HEK293T (cell line): ENCODE measurements around the gene MPRIP.

Experiments
- ELF4 ChIP-seq: fragments of 450-650 bp; IDR thresholded peaks from 2 replicates; pipeline ENCODE4 v1.6.1; 2017; ENCODE audit warnings: antibody characterized with exemption
- PKNOX1 ChIP-seq: fragments of 450-650 bp; IDR thresholded peaks from 2 replicates; pipeline ENCODE4 v1.6.1; 2016

- TF ChIP-seq ELF4 = no peak
- no peak for TF ChIP-seq PKNOX1
These were observed 20.2 kb upstream of the MPRIP start for GRCh38 chr17:17022011-17022410.
